HepG2 (cell line): ENCODE data around the gene GALNT15. TPM values are rescaled to one million over a fixed set of nuclear protein-coding genes. Genes with fewer than 3 reads are reported as not detected.

Source experiments
- ATAC-seq: fragments of 200-7000 bp; cut with Tn5 transposase; 3 replicates; pipeline ENCODE4 v1.9.1; 2020; ENCODE audit warnings: mild to moderate bottlenecking, moderate library complexity
- BruUV-seq: library from RNA; stranded (reverse); fragments of 400-500 nt; replicated peaks from 2 replicates; lab custom pipeline; 2021; lab: Mats Ljungman, UMichigan
- CTCF ChIA-PET: fragments of 300-600 bp; formaldehyde crosslinking; extraction: SDS; loops from one replicate; lab custom pipeline; 2021; ENCODE audit warnings: low total read pairs, inconsistent platforms, low intra/inter-chr PET ratio; lab: Yijun Ruan, JAX
- POLR2A ChIA-PET: fragments of 350-600 bp; sonication (Branson Sonifier 250); formaldehyde crosslinking; loops from one replicate; lab custom pipeline; 2020; ENCODE audit warnings: antibody characterized with exemption, inconsistent platforms; lab: Yijun Ruan, JAX
- DNase-seq: peaks from one replicate; pipeline ENCODE4 v3.0.0-alpha.2; 2015; ENCODE audit warnings: low spot score
- FAIRE-seq: peaks from 3 replicates; lab custom pipeline; 2011; peaks lifted over from hg19 to GRCh38; lab: Jason Lieb, UNC
- H2AFZ ChIP-seq: one replicate; pipeline ENCODE4 v1.6.1; 2011; ENCODE audit warnings: low read length, inconsistent platforms
- H3K27ac ChIP-seq: fragments of 300-600 bp; 3 replicates; pipeline ENCODE4 v1.8.0; 2011; ENCODE audit warnings: mixed run types, mild to moderate bottlenecking, mixed read lengths, low read length, inconsistent platforms; ENCODE audit not compliant: insufficient read depth; ENCODE audit errors: extremely low read length
- H3K27me3 ChIP-seq, 2 experiments: fragments of 200-600 bp in 1 of 2; 2 replicates in 1 of 2; 3 replicates in 1 of 2; pipeline versions ENCODE4 v1.6.0 to v1.8.0; 2011; ENCODE audit warnings: low read length in 2 of 2, mild to moderate bottlenecking in 2 of 2, moderate library complexity in 2 of 2, inconsistent platforms in 1 of 2; ENCODE audit not compliant: insufficient read depth in 2 of 2, control insufficient read depth in 1 of 2
- H3K36me3 ChIP-seq, 2 experiments: fragments of 200-600 bp in 1 of 2; replicated peaks in 1 of 2; 2 replicates in 1 of 2; 3 replicates in 1 of 2; pipeline versions ENCODE4 v1.5.1 to v1.8.0; 2011; ENCODE audit warnings: low read length in 2 of 2, inconsistent platforms in 1 of 2; ENCODE audit not compliant: insufficient read depth in 2 of 2, control insufficient read depth in 1 of 2
- H3K4me1 ChIP-seq: 2 replicates; pipeline ENCODE4 v1.5.1; 2012; ENCODE audit warnings: low read length, inconsistent platforms; ENCODE audit not compliant: insufficient read depth
- H3K4me2 ChIP-seq: 2 replicates; pipeline ENCODE4 v1.6.0; 2011; ENCODE audit warnings: low read depth, low read length, inconsistent platforms
- H3K4me3 ChIP-seq, 3 experiments: fragments of 200-600 bp in 1 of 3; sonication (generic), shearing (Covaris generic) in 1 of 3; replicated peaks in 1 of 3; 2 replicates each; pipeline ENCODE4 v1.5.1; 2011 to 2016; ENCODE audit warnings: low read length in 3 of 3, inconsistent platforms in 2 of 3, low read depth in 2 of 3, mild to moderate bottlenecking in 2 of 3, control low read depth in 1 of 3, mixed read lengths in 1 of 3; ENCODE audit not compliant: insufficient read depth in 1 of 3
- H3K79me2 ChIP-seq: one replicate; pipeline ENCODE4 v1.6.1; 2011; ENCODE audit warnings: low read length, inconsistent platforms; ENCODE audit not compliant: insufficient read depth
- H3K9ac ChIP-seq: 2 replicates; pipeline ENCODE4 v1.6.0; 2011; ENCODE audit warnings: mild to moderate bottlenecking, low read depth, low read length, inconsistent platforms; ENCODE audit not compliant: insufficient read depth
- H3K9me3 ChIP-seq: 2 replicates; pipeline ENCODE4 v1.5.1; 2012; ENCODE audit warnings: mild to moderate bottlenecking, low read length
- H4K20me1 ChIP-seq: 2 replicates; pipeline ENCODE4 v1.6.0; 2011; ENCODE audit warnings: inconsistent platforms, mild to moderate bottlenecking, low read length, moderate library complexity; ENCODE audit not compliant: insufficient read depth
- CEBPB ChIP-seq: IDR thresholded peaks from 2 replicates; pipeline ENCODE4 v1.6.1; 2011; ENCODE audit warnings: low read depth, low read length, improper control_type of control experiment, borderline replicate concordance
- JUNB ChIP-seq: sonication (generic); formaldehyde crosslinking; IDR thresholded peaks from 2 replicates; pipeline ENCODE4 v1.8.0; 2022; ENCODE audit warnings: missing genetic modification reagents, mild to moderate bottlenecking, borderline replicate concordance
- KMT2B ChIP-seq: IDR thresholded peaks from 2 replicates; pipeline ENCODE4 v1.6.1; 2016; ENCODE audit warnings: missing genetic modification reagents, missing compliant biosample characterization
- NFE2 ChIP-seq: sonication (generic); formaldehyde crosslinking; IDR thresholded peaks from 2 replicates; pipeline ENCODE4 v1.4.0; 2020; ENCODE audit warnings: missing genetic modification reagents
- NR3C1 ChIP-seq: sonication (generic); formaldehyde crosslinking; IDR thresholded peaks from 2 replicates; pipeline ENCODE4 v1.4.0; 2020; ENCODE audit warnings: missing genetic modification reagents
- SOX6 ChIP-seq, 2 experiments: fragments of 450-650 bp in 1 of 2; sonication (generic) in 1 of 2; formaldehyde crosslinking in 1 of 2; IDR thresholded peaks; 2 replicates each; pipeline versions ENCODE4 v1.4.0 to v1.6.1; 2017 to 2020; ENCODE audit warnings: antibody characterized with exemption in 1 of 2, mild to moderate bottlenecking in 1 of 2, missing genetic modification reagents in 1 of 2
- SP1 ChIP-seq, 2 experiments: fragments of 450-650 bp in 1 of 2; sonication (generic) in 1 of 2; formaldehyde crosslinking in 1 of 2; IDR thresholded peaks; 2 replicates each; pipeline versions ENCODE4 v1.4.0 to v1.6.1; 2016 to 2020; ENCODE audit warnings: missing genetic modification reagents in 1 of 2
- SRSF1 ChIP-seq: fragments of 200-400 bp; formaldehyde crosslinking; optimal IDR thresholded peaks from 2 replicates; pipeline ENCODE3; 2017; ENCODE audit warnings: mild to moderate bottlenecking, low read depth, low read length, moderate library complexity
- ZNF781 ChIP-seq: sonication (generic); formaldehyde crosslinking; IDR thresholded peaks from 2 replicates; pipeline ENCODE4 v1.5.1; 2020; ENCODE audit warnings: borderline replicate concordance, mild to moderate bottlenecking, missing genetic modification reagents; ENCODE audit errors: not compliant biosample characterization
- ZNF850 ChIP-seq: sonication (generic); formaldehyde crosslinking; conservative IDR thresholded peaks from 2 replicates; pipeline ENCODE4 v1.9.0; 2021; ENCODE audit warnings: mild to moderate bottlenecking, missing genetic modification reagents
- WGBS: methylation state at CpG from one replicate; pipeline ENCODE4 v1.1.6; 2017; ENCODE audit warnings: low lambda C conversion rate; 5-methylcytosine and 5-hydroxymethylcytosine counted together
- in situ Hi-C: cut with HindIII; loops from 2 replicates; pipeline ENCODE4 v1.10.0; 2017; ENCODE audit warnings: low pct_unique_long_range_greater_than_20kb; ENCODE audit not compliant: extremely low pct_ligation_motif_present
- intact Hi-C: fragments of 100-400 bp; cut with micrococcal nuclease; formaldehyde crosslinking; loops from one replicate; pipeline ENCODE4 v1.10.0; 2022; ENCODE audit not compliant: unreplicated experiment
- polyA plus RNA-seq, 8 experiments: library from polyadenylated mRNA; depleted of rRNA in 3 of 8; stranded (reverse) in 7 of 8; unstranded in 1 of 8; fragments of >200 nt; fragmentation: Illumina TruSeq in 4 of 8; extraction: Trizol in 4 of 8; gene quantifications; 2 replicates each; pipeline versions ENCODE4 v1.2.1 to v1.2.3, GENCODE V29; 2011 to 2016; ENCODE audit warnings: low read depth in 4 of 8, missing spikeins in 1 of 8, mixed read lengths in 1 of 8; ENCODE audit not compliant: insufficient read depth in 1 of 8
- total RNA-seq, 5 experiments: library from RNA; depleted of rRNA; stranded (reverse); fragments of >200 nt; fragmentation: Illumina TruSeq; extraction: Trizol; gene quantifications; 2 replicates each; pipeline ENCODE4 v1.2.3, GENCODE V29; 2016; ENCODE audit warnings: low read depth in 1 of 5
- TF ChIP-seq, protein P1 (sequence below): conservative IDR thresholded peaks from 2 replicates; pipeline ENCODE4 v1.6.1; 2018; ENCODE audit warnings: missing genetic modification reagents
- TF ChIP-seq, protein P2 (sequence below): sonication (generic); formaldehyde crosslinking; conservative IDR thresholded peaks from 2 replicates; pipeline ENCODE4 v1.4.0; 2020; ENCODE audit warnings: missing genetic modification reagents

Gene GALNT15
- total and polyA plus RNA-seq, 2 of the 13 experiments (the other 11 are each of a cell fraction or from before 2014, with no cell fraction given): 0.02 to 0.04 TPM

DNA sequence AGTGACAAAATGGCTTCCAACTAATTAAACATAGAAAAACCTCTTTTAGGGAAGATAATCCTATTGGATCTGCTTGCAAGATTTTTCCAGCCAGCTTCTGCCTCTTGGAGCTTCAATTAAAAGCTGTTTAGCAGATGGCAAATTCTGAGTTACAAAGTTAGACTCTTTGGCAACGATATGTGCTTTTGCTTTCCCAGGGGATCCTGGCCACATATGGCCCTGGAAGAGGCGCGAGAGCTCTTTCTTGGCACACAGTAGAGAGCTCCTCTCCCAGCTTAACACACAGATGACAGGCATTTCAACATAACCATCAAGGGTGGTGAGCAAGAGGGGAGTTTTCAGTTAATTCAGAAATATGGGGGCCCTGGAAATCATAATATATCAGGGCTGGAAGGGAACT lies 41.6 kb upstream of the GALNT15 start:
- no peak for ATAC-seq
- intact Hi-C loops: no loop called here
- CTCF ChIA-PET: no interaction called here

DNA sequence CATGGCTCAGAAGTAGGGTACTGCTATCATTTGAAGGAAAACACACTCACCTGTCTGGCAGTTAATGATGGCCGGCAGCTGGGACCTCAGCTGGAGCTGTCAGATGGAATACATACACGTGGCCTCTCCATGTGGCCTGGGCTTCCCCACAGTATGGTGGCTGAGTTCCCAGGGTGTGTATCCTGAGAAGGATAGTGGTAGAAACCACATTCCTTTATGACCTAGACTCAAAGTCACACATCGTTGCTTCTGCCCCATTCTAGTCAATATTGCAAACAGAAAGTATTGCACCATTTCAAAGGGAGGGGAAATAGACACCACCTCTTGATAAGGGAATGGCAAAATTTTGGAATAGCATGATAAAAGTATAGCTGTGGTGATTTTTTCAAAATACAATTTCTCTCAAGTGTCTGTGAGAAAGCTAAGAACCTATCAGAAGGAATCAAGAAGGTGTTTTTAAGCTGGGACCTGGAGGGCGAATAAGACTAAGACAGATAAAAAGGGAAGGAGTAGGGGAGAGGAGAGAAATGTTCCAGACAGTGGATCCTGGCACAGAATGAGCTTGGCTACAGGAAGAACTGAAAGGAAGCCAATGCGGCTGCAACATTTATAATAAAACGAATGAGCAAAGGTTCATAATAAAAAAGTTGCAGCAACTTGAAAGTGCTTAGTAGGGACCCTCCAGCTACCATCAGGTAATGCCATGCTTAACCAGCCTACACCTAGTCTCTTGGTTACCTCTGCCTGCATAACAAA lies 40.1 kb upstream of the GALNT15 start:
- H3K79me2 ChIP-seq: no peaks in the 10 kb centered on the region
- no peak for FAIRE-seq
- no peak overlapping the region for H3K4me2 ChIP-seq
- intact Hi-C loops: no loop called here
- ATAC-seq: no peak
- no peak overlapping the region for H2AFZ ChIP-seq
- CTCF ChIA-PET: no interaction called here
- H3K9ac ChIP-seq: no peak overlapping the region
- peaks cover 14% of the 10 kb centered on the region for H3K4me1 ChIP-seq
- no peaks in the 10 kb centered on the region for H3K36me3 ChIP-seq
- no peak for DNase-seq
- TF ChIP-seq CEBPB: 0 out of 2 replicates have a peak, but pooled peaks have one; percentile 2
- no peak for TF ChIP-seq JUNB (CRISPR knock-in tag)
- TF ChIP-seq, protein P1, sequence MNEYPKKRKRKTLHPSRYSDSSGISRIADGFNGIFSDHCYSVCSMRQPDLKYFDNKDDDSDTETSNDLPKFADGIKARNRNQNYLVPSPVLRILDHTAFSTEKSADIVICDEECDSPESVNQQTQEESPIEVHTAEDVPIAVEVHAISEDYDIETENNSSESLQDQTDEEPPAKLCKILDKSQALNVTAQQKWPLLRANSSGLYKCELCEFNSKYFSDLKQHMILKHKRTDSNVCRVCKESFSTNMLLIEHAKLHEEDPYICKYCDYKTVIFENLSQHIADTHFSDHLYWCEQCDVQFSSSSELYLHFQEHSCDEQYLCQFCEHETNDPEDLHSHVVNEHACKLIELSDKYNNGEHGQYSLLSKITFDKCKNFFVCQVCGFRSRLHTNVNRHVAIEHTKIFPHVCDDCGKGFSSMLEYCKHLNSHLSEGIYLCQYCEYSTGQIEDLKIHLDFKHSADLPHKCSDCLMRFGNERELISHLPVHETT (CRISPR knock-in tag): no peak
- no peak overlapping the region for H3K4me3 ChIP-seq
- in situ Hi-C loops: no loop called here
- 1% methylated on average over 4 of the region's 6 CpGs for WGBS
- H3K27ac ChIP-seq: no peak overlapping the region
- H4K20me1 ChIP-seq: no peaks in the 10 kb centered on the region
- POLR2A ChIA-PET: no interaction called here
- no peaks in the 10 kb centered on the region for H3K9me3 ChIP-seq
- peaks cover 0 to 11% of the 10 kb centered on the region in 2 experiments; a peak in 2 of 5 replicates for H3K27me3 ChIP-seq
- BruUV-seq: no TSS peak

More for the DNA sequence above, 41.6 kb upstream of the GALNT15 start:
- Histone ChIP-seq H3K4me3 (no peak overlapping the region), H3K27ac (no peak overlapping the region), H3K9ac (no peak overlapping the region), H3K27me3 (peaks cover 0 to 11% of the 10 kb centered on the region in 2 experiments; a peak in 2 of 5 replicates), H4K20me1 (no peaks in the 10 kb centered on the region), H3K36me3 (no peaks in the 10 kb centered on the region), H2AFZ (no peak overlapping the region), H3K4me2 (no peak overlapping the region), H3K79me2 (no peaks in the 10 kb centered on the region), H3K4me1 (peaks cover 18% of the 10 kb centered on the region), H3K9me3 (no peaks in the 10 kb centered on the region)
- WGBS: 91% methylated on average over 3 of the region's 3 CpGs
- POLR2A ChIA-PET: no interaction called here
- no peak for DNase-seq
- TF ChIP-seq ZNF850 (no peak), KMT2B (CRISPR knock-in tag) (no peak), SRSF1 (no peak), SOX6 (IDR thresholded peaks at IDR 0.05) (no peak), SOX6 (CRISPR knock-in tag; IDR thresholded peaks at IDR 0.05) (no peak), NFE2 (no peak), ZNF781 (CRISPR knock-in tag) (no peak), SP1 (IDR thresholded peaks at IDR 0.05) (no peak), SP1 (CRISPR knock-in tag; IDR thresholded peaks at IDR 0.05) (no peak), NR3C1 (CRISPR knock-in tag) (no peak)
- TF ChIP-seq, protein P2, sequence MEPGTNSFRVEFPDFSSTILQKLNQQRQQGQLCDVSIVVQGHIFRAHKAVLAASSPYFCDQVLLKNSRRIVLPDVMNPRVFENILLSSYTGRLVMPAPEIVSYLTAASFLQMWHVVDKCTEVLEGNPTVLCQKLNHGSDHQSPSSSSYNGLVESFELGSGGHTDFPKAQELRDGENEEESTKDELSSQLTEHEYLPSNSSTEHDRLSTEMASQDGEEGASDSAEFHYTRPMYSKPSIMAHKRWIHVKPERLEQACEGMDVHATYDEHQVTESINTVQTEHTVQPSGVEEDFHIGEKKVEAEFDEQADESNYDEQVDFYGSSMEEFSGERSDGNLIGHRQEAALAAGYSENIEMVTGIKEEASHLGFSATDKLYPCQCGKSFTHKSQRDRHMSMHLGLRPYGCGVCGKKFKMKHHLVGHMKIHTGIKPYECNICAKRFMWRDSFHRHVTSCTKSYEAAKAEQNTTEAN (CRISPR knock-in tag): no peak
- FAIRE-seq: no peak
- BruUV-seq: no TSS peak
- in situ Hi-C loops: no loop called here
